Cardiac atrium fibroblast (primary cell): ENCODE data around the gene HES4. TPM values are rescaled to one million over a fixed set of nuclear protein-coding genes. Genes with fewer than 3 reads are reported as not detected.

ENCODE experiments used
- total RNA-seq: library from RNA; depleted of rRNA; stranded (reverse); fragments of >200 nt; gene quantifications from 2 replicates; pipeline ENCODE4 v1.2.3, GENCODE V29; 2015

The HES4 gene, protein sequence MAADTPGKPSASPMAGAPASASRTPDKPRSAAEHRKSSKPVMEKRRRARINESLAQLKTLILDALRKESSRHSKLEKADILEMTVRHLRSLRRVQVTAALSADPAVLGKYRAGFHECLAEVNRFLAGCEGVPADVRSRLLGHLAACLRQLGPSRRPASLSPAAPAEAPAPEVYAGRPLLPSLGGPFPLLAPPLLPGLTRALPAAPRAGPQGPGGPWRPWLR
- 30.8 and 30.9 TPM in 2 replicates for total RNA-seq

DNA sequence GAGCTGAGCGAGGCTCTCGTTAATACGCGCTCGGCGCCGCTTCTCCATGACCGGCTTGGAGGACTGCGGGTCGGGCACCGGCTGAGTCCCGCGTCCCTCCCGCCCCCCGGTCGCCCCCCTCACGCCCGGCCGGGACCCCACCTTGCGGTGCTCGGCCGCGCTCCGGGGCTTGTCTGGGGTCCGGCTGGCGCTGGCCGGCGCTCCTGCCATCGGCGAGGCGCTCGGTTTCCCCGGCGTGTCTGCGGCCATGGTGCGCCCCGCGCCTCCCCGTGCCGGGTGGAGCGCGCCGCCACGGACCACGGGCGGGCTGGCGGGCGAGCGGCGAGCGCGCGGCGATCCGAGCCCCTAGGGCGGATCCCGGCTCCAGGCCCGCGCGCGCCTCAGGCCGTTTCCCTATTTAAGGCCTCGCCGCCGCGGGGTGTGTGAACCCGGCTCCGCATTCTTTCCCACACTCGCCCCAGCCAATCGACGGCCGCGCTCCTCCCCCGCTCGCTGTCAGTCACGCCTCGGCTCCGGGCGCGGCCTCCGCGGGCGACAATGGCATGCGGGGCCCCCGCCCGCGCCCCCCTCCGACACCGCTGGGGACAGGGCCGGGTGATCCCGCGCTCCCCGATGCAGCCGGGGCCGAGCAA lies at the start of gene HES4:
Gene HES4, minus strand, starts transcription at position 373 of the 632 bp plus-strand sequence. Its CDS starts 124 bp downstream, at position 249.

DNA sequence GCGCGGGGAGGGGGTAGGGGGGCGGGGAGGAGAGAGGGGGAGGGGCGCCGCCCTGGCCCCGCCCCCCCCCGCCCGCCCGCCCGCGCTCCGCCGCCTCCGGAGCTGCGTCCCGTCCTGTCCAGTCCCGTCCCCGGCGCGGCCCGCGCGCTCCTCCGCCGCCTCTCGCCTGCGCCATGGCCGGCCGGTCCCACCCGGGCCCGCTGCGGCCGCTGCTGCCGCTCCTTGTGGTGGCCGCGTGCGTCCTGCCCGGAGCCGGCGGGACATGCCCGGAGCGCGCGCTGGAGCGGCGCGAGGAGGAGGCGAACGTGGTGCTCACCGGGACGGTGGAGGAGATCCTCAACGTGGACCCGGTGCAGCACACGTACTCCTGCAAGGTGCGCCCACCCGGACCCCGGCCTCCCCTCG lies 20.1 kb upstream of the HES4 start, which contains the start of gene AGRN:
Gene AGRN, plus strand, starts transcription at position 121 of the 405 bp plus-strand sequence. Its CDS starts 53 bp downstream, at position 174.

DNA sequence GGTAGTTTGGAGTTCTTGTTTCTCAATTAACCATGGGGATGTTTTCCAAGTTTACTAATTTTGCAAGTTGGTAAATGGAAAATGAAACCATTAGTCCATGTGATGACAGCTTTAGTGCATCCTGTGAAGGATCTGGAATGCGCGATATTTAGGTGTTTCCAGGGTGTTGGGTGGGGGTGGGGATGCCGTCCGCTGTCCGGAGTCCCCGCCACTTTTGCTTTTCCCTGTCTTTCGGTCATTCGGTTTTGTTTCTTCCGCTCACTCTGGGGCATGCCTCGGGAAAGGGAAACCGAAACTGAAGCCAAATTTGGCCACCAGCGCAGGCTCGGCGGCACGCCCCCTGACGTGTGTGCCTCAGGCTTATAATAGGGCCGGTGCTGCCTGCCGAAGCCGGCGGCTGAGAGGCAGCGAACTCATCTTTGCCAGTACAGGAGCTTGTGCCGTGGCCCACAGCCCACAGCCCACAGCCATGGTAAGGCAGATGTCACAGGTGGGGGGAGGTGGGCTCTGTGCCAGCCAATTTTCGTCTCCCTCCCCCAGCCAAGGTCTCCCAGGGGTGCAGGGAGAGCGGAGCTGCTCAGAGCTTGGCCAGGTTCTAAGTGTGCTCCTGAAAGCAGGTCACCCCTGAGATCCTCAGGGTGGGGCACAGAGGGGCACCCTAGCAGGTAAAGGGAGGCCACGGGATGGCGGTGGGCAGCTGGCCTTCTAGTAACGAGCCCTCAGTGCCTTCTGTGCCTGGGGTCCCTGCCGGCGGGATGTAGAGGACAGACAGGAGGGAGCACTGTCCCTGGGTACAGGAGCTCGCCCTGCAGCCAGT lies 13.4 kb upstream of the HES4 start, which contains the start of gene ISG15:
Gene ISG15, plus strand, starts transcription at position 393 of the 817 bp plus-strand sequence. Its CDS starts 77 bp downstream, at position 470.

DNA sequence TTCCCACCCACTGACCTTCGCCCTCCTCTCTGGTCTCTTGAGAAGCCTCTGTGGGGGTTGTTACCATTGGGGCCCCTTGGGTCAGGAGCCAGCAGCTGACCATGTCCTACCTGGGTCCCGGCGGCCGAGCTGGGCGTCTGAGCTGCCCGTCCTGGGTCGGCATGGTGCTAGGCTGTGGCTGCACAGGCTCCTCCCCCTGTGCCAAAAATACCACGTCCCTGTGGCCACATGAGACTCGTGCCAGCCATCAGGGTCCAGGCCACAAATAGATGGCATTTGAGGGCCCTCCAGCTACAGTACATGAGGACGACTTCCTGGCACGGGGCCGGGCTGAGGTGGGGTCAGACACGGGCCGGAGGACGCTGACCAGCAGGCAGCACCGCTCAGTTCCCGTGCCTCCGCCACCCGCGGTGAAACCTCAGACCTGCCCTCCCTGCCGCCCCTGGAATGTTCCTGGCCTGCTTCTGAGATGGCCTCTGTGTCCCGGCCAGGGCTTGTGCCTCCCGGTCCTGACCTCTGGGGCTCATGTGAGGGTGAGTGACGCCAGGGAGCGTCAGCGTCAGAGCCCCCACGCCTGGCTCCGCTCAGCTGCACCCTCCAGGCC lies 17.8 kb downstream of the HES4 start, which contains the start of gene PERM1:
Gene PERM1, minus strand, starts transcription at position 139 of the 604 bp plus-strand sequence. CDS start 1,064 bp downstream, outside the sequence.

DNA sequence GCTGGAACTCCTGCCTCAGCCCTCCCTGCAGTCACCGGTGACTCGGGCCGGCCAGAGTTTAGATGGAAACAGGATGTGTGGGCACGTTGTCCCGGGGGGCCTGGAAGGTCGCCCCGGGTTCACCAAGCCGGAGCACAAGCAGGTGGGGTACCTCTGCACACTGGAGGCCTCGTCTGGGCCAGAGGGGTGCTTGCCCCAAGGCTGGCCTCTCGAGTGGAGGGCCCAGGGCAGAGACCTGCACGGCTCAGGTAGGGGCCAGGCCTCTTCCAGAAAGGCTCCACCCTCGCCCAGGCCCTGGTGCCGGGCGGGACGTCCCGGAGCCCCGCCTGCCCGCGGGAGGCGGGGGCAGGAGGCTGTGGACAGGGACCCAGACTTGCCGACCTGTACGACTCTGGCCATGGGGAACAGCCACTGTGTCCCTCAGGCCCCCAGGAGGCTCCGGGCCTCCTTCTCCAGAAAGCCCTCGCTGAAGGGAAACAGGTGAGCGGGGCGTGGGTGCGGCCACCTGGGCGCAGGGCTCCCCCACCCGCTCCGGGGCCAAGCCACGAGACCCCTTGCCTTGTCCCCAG lies 33.7 kb downstream of the HES4 start, which contains the start of gene PLEKHN1:
Gene PLEKHN1, plus strand, starts transcription at position 348 of the 569 bp plus-strand sequence. Its CDS starts 50 bp downstream, at position 398.

DNA sequence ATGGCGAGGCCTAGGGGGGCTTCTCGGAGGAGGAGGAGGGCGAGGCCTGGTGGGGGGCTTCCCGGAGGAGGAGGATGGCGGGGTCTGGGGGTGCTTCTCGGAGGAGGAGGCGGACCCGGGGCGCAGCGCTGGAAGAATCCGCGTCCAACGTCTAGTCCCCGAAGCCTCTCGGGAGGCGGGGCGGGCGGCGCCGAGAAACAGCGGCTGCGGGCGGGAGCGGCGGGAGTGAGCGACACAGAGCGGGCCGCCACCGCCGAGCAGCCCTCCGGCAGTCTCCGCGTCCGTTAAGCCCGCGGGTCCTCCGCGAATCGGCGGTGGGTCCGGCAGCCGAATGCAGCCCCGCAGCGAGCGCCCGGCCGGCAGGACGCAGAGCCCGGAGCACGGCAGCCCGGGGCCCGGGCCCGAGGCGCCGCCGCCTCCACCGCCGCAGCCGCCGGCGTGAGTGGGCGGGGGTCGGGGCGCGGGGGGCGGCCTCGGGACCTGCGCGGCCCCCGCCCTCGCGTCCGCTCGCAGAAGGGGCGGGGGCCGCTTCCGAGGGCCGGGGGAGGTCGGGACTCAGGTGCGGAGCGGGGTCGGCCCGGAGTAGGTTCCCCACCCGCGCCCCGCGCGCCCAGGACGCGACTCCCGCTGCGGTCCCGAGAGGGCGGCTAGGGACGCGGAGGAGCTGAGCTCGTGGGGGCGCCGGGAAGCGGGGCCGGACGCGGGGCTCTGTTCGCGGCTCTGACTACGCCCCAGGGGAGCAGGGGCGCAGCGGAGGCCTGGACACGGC lies 39.4 kb downstream of the HES4 start, which contains the start of gene KLHL17:
Gene KLHL17, plus strand, starts transcription at position 222 of the 769 bp plus-strand sequence. Its CDS starts 110 bp downstream, at position 332.

DNA sequence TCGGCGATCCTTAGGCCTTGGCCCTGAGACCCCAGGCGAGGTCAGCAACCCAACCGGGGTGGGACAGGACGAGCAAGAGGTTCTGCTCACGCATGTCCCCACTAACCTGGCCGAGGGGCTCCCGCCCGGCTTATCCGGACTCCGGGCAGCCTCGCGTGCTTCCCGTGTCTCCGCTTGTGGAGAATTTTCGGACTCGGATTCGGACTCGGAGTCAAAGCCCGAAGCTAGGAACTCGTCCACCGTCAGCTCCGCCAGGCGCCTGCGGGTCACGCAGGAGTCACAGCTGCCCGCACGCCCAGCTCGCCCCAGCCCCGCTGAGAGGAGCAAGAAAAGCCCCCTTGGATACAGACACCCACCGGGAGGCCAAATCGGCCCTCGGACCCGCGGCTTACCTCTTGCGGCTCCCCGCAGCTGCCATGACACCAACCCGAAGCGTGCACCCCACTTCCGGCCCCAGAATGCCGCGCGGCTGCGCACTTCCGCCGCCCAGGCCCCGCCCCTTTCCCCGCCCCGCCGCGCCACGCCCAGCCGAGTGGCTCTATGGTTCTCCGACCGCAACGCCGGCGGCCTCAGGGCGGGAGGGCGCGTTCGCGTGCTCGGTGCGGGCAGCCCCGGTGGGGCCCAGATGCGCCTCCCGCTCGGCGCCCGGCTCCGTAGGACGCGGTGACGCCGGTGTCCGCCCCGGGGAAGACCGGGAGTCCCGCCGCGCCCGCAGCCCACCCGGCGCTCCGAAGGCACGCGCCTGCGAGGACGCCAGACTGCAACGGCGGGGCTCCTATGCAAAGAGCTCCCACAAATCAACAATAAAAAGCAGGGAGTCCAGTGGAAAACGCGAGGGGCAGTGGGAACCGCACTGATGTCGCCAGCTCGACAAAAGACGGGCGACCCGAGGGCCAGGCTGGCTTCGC lies 40.8 kb downstream of the HES4 start, which contains the start of gene NOC2L:
Gene NOC2L, minus strand, starts transcription at position 434 of the 908 bp plus-strand sequence. Its CDS starts 16 bp downstream, at position 418.

Other genes with a start within 250 kb of the HES4 start
- gene SAMD11, start 76.2 kb downstream of the HES4 start, total RNA-seq, result 8.5 and 21.4 TPM in 2 replicates
- 66.1 and 68.4 TPM in 2 replicates for gene NOC2L, start 40.8 kb downstream of the HES4 start, total RNA-seq
- gene KLHL17, start 39.5 kb downstream of the HES4 start, total RNA-seq, result 8.1 and 8.5 TPM in 2 replicates
- 0.49 TPM in 1 of 2 replicates, not detected in the other for gene PLEKHN1, start 33.6 kb downstream of the HES4 start, total RNA-seq
- gene PERM1, start 18.0 kb downstream of the HES4 start, total RNA-seq, result not detected in 2 replicates
- 42.6 and 63.2 TPM in 2 replicates for gene ISG15, start 13.4 kb upstream of the HES4 start, total RNA-seq
- 46.4 and 71.8 TPM in 2 replicates for gene AGRN, start 20.0 kb upstream of the HES4 start, total RNA-seq
- not detected in 2 replicates for gene RNF223, start 74.2 kb upstream of the HES4 start, total RNA-seq
- gene C1orf159, start 116.0 kb upstream of the HES4 start, total RNA-seq, result 8.4 and 16.6 TPM in 2 replicates
- gene TTLL10, start 173.8 kb upstream of the HES4 start, total RNA-seq, result not detected in 2 replicates
- gene TNFRSF18, start 206.5 kb upstream of the HES4 start, total RNA-seq, result not detected in 2 replicates
- 1.9 TPM in 1 of 2 replicates, not detected in the other for gene TNFRSF4, start 214.1 kb upstream of the HES4 start, total RNA-seq
- gene SDF4, start 231.9 kb upstream of the HES4 start, total RNA-seq, result 231 and 251 TPM in 2 replicates
- 21.7 and 38.4 TPM in 2 replicates for gene B3GALT6, start 232.1 kb upstream of the HES4 start, total RNA-seq
- gene C1QTNF12, start 246.6 kb upstream of the HES4 start, total RNA-seq, result 4.0 TPM in 1 of 2 replicates, not detected in the other